Suppressor macrophage treated with lipopolysaccharide for 1 hour (primary cell): ENCODE data around the gene MAT2A.

Source experiments
- DNase-seq, 3 donors: peaks; one replicate each; pipeline ENCODE4 v3.0.0-alpha.2; 2020 to 2022

The MAT2A gene

GRCh38 chr2:85538507-85539360 is at the start of gene MAT2A:
TSS of gene MAT2A (plus strand) at chr2:85539168. CDS start at chr2:85539288, 120 bp downstream.
- DNase-seq, result peak; percentile 93 to 98 (median 96)

GRCh38 chr2:85490861-85491755 is 47.9 kb upstream of the MAT2A start:
- no peak for DNase-seq

DNA sequence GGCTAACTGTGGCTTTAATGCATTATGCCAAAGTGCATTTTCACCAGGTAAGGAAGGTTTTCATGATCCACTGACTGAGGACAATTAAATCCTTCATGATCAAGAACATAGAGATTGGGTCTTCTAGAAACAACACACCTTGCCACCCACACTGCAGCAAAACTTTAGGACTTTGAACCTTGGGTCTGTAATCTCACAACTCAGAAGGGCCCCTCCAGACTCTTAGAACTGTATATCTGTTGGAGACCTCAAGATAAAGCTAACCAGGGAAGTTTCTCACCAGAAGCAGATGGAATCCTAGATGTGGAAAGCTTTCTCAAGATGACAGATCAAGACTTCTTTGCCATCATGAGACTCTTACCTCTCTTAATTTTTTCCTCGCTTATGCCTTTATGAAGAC is 42.5 kb upstream of the MAT2A start:
- no peak for DNase-seq

DNA sequence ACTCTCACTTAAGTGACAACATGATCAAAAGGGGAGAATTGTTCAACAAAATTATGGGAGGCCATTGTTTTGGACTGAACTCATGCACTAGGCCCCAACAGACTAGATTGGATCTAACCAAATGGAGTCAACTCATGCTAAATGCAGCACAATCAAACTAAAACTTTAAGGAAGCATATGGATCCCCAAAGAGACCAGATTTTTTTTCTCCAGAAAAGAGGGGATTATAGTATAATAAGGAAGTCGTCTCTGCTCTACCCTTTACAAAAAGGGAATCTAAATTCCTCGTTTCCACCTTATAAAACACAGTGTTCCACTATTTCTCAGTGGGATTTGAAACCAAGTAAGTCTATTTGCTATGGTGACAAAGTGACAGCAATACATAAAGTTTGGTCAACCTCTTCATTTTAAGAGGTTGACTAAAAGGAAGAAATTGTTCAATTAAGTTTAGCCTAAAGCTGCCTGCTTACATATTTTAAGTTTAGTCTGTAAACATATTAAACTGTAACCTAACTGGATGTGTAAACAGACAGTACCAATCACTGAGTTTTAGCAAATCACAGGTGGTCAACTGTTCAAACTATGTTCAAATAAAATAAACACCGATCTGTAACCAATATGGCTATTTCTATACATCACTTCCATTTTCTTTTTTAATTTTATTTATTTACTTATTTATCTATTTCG is 40.9 kb upstream of the MAT2A start:
- DNase-seq, result peak in 1 of 3 donors; percentile 29

GRCh38 chr2:85501248-85501647 is 37.7 kb upstream of the MAT2A start:
- DNase-seq, result peak; percentile 72 to 85 (median 81)

- no peak for DNase-seq
Measured at GRCh38 chr2:85502720-85503119, 36.2 kb upstream of the MAT2A start.

GRCh38 chr2:85503168-85503850 is 35.7 kb upstream of the MAT2A start:
- DNase-seq, result no peak

- DNase-seq, result no peak
Measured at GRCh38 chr2:85503851-85504777, 34.9 kb upstream of the MAT2A start.

DNA sequence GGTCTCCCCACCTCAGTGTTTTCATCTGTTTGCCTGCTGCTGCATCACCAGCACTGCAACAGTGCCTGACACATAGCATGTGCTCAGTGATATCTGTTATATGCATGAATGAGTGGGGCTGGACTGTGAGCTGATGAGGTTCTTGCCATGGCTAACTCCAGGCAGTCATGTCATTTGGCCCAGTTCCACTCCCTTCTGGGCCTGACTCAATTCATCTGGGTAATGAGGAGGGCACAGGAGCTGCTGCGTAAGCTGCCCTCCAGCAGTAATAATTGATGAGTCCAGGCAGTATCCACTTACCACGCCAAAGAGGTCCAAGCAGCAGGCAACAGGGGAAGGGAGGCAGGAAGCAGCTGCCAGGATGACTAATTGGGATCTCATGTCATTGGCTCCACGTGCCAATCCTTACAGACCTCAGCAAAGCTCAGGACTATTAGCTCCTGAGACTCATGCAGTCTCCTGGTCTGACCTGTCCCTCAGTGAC is 34.1 kb upstream of the MAT2A start:
- DNase-seq, result peak; percentile 79 to 91 (median 80)

- DNase-seq, result no peak
Measured at GRCh38 chr2:85505551-85506238, 33.3 kb upstream of the MAT2A start.

DNA sequence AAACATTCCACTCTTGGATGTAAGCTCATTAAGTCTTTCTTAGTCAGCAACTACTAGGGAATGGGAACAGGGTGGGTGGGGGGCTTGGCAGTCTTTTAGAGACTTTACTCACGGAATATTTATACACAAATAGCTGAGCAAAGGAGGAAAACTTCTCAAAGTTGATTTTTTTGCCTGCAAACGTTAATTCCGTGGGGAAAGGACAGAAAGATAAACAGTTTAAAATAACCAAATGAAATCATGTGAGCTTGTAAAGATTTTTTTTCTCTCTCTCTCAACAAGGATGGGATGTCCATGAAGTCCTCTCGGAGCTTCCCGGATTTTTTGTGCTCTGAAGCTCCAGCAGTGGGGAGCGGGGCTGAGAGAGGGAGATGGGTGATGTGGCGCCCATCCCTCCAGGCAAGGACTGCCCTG is 32.2 kb upstream of the MAT2A start:
- no peak for DNase-seq

- DNase-seq, result peak; percentile 74 to 95 (median 88)
Measured at GRCh38 chr2:85511008-85511811, 27.8 kb upstream of the MAT2A start.

- no peak for DNase-seq
Measured at GRCh38 chr2:85514323-85514722, 24.6 kb upstream of the MAT2A start.

GRCh38 chr2:85516653-85517389 is 22.1 kb upstream of the MAT2A start:
- DNase-seq, result peak in 2 of 3 donors; percentile 46 to 57

GRCh38 chr2:85522090-85522647 is 16.8 kb upstream of the MAT2A start:
- no peak for DNase-seq

GRCh38 chr2:85523062-85523902 is 15.7 kb upstream of the MAT2A start:
- DNase-seq, result no peak

- DNase-seq, result no peak
Measured at GRCh38 chr2:85523903-85524335, 15.0 kb upstream of the MAT2A start.
